Measurements from ENCODE around the gene AMOTL2.

The AMOTL2 gene

GRCh38 chr3:134378818-134379217 is 4.6 kb upstream of the AMOTL2 start:
- DNase-seq (ENCODE audit: low read depth in 2 of 2): no peak

GRCh38 chr3:134378384-134378783 is 4.1 kb upstream of the AMOTL2 start:
- DNase-seq (ENCODE audit: low read depth in 2 of 2): no peak

- no peak for DNase-seq (ENCODE audit: low read depth in 2 of 2)
Observed at GRCh38 chr3:134377896-134378295, 3.6 kb upstream of the AMOTL2 start.

- no peak for DNase-seq (ENCODE audit: low read depth in 2 of 2)
Observed at GRCh38 chr3:134376786-134377426, 2.7 kb upstream of the AMOTL2 start.

- DNase-seq (ENCODE audit: low read depth in 2 of 2): no peak
Observed at GRCh38 chr3:134376385-134376765, 2.1 kb upstream of the AMOTL2 start.

GRCh38 chr3:134375582-134376384 is 1.5 kb upstream of the AMOTL2 start:
- DNase-seq (ENCODE audit: low read depth in 2 of 2): no peak

- DNase-seq (ENCODE audit: low read depth in 2 of 2): no peak
Observed at GRCh38 chr3:134374791-134375581, 739 bp upstream of the AMOTL2 start.

GRCh38 chr3:134373271-134374104 is 759 bp downstream of the AMOTL2 start:
- DNase-seq (ENCODE audit: low read depth in 2 of 2): no peak

- DNase-seq (ENCODE audit: low read depth in 2 of 2): no peak
Observed at GRCh38 chr3:134372396-134373270, 1.6 kb downstream of the AMOTL2 start.

GRCh38 chr3:134371542-134372324 is 2.5 kb downstream of the AMOTL2 start:
- DNase-seq (ENCODE audit: low read depth in 2 of 2): no peak

GRCh38 chr3:134370611-134371531 is 3.4 kb downstream of the AMOTL2 start:
- DNase-seq (ENCODE audit: low read depth in 2 of 2): no peak

- DNase-seq (ENCODE audit: low read depth in 2 of 2): no peak
Observed at GRCh38 chr3:134369861-134370596, 4.2 kb downstream of the AMOTL2 start.

GRCh38 chr3:134369231-134369741 is 5.0 kb downstream of the AMOTL2 start:
- no peak for DNase-seq (ENCODE audit: low read depth in 2 of 2)

- no peak for DNase-seq (ENCODE audit: low read depth in 2 of 2)
Observed at GRCh38 chr3:134368751-134369105, 5.5 kb downstream of the AMOTL2 start.

GRCh38 chr3:134367869-134368750 is 6.1 kb downstream of the AMOTL2 start:
- DNase-seq (ENCODE audit: low read depth in 2 of 2): no peak

GRCh38 chr3:134366928-134367811 is 7.1 kb downstream of the AMOTL2 start:
- no peak for DNase-seq (ENCODE audit: low read depth in 2 of 2)
